GM19351 (cell line): ENCODE data around the gene NAA25.
"Not testable (repeated sequence)": the region's sequence is repeated elsewhere in the genome, so short reads cannot be mapped to it uniquely, and the experiment has no call there.

Experiments
- ATAC-seq: cut with Tn5 transposase; IDR thresholded peaks from one replicate; pipeline ENCODE4 v1.9.1; 2021; ENCODE audit warnings: mild to moderate bottlenecking, moderate library complexity; ENCODE audit not compliant: unreplicated experiment

Gene NAA25

DNA sequence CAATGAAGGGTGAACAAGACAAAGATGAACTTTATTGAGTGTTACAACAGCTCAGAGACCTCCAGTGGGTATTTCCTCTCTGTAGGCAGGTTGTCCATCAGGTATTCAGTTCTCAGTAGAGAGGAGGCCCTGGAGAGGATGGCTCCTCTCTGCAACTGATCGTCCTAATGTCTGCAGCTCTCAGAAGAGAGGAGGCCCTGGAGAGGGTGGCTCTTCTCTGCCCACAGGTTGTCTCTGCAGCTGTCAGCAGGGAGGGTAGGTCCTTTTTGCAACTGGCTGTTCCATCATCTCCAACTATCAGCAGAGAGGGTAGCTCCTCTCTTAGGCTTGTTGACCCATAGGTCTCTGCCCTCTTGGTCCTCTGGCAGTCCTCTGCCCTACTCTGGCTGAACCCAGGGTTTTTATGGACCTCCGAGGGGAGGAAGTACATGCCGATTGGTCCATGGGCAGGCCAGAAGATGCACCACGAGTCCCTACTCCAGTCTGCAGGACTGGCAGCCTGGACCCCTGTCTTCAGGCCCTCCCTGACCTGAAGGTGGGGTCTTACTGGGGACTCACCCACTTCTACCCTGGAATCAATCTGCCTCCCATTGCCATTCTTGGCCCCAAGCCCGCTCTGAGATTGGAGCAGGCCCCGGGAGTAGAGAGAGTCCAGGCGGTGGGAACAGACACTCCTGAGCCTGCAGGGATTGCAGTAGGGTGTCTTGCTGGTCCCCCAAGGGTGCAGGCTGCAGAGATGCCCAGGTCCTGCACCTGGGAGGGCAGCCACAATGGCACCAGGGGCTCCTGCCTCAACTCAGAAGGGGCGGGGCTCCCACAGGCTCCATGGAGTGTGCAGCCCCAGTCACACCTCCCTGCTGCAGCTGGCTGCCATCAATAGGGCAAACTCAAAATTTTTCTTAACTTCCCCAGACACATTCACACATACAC lies 97.9 kb downstream of the NAA25 start:
- no peak for ATAC-seq

DNA sequence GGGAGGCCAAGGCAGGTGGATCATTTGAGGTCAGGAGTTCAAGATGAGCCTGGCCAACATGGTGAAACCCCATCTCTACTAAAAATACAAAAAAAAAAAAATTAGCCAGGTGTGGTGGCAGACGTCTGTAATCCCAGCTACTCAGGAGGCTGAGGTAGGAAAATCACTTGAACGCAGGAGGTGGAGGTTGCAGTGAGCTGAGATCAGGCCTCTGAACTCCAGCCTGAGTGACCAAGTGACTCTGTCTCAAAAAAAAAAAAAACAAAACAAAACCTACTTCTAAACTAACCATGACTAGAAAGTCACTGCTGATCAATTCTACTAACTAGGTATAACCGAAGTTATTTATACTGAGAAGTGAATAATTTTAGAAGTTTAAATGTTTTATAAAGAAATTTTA lies 99.0 kb downstream of the NAA25 start:
- ATAC-seq: not testable (repeated sequence)

DNA sequence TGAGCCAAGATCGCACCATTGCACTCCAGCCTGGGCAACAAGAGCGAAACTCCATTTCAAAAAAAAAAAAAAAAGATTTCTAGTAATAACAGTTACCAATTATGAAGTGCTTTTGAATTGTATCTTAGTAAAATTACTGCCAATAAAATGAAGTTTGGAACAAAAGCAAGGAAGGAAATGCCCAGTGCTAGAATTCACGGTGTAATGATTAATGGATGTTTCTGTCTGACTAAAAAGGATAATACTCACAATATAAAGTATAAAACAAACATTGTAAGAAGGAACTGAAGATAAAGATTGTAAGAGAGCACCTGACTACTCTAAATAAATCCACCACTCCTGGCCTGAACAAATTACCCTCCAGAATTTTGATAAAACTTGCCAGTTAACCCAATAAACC lies 99.7 kb downstream of the NAA25 start:
- ATAC-seq: no peak

DNA sequence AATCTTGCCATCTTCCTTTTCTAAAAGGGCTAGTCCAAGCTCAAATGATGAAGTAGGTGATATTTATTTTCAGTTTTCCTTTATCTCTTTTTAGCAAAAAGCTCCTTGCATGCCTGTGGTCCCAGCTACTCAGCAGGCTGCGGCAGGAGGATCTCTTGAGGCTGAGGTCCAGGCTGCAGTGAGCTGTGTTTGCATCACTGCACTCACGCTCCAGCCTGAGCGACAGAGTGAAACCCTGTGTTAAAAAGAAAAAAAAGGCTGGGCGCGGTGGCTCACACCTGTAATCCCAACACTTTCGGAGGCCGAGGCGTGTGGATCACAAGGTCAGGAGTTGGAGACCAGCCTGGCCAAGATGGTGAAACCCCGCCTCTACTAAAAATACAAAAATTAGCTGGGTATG lies 100.6 kb downstream of the NAA25 start:
- no peak for ATAC-seq

DNA sequence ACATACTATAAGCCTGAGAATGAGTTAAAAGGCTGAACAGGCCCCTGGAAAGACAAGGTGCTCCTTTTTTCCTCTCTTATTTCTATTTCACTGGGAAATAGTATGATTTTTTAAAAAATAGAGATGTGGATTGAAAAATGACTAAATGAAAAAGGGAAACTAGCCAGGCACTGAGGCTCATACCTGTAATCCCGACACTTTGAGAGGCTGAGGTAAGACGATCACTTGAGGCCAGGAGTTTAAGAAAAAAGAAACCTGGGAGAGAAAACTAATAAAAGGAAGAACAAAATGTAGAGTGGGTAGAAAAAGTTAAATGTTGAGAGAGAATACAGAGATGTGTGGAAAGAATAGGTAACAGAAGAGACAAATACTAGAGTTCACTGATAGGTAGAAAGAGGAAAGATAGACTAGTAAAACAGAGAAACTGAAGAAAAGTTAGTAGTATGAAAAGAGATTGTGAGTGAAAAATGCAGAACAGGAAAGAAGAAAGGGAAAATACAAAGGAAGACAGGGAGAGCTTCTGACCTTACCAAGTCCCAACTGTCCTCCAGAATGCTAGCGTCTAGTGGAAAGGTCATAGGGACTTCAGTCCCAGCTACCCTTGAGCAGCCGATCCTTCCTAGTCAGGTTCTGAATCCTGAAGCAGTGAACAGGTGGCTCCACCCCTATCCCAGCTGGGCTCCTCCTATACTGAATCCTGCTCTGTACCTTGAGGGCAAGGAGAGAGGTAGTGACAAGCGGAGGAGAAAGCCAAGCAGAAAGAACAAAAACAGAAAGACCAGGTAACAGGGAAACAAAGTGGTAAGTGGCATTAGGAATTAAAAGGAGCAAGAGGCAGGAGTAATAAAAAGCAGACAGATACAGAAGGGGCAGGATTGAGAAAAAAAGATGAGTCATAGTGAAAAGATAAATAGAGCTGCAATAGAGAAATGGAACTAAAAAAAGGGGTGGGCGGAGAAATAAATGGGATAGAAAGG lies 102.9 kb downstream of the NAA25 start:
- no peak for ATAC-seq

DNA sequence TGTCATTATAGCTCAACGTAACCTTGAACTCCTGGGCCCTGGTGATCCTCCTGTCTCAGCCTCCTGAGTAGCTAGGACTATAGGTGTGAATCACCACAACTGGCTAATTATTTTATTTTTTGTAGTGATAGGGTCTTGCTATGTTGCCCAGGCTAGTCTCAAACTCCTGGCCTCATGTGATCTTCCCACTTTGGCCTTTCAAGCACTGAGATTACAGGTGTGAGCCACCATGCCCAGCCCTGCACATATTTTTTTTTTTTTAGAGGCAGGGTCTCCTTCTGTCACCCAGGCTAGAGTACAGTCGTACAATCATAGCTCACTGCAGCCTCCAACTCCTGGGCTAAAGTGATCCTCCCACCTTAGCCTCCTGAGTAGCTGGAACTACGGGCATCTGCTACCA lies 104.5 kb downstream of the NAA25 start:
- no peak for ATAC-seq

DNA sequence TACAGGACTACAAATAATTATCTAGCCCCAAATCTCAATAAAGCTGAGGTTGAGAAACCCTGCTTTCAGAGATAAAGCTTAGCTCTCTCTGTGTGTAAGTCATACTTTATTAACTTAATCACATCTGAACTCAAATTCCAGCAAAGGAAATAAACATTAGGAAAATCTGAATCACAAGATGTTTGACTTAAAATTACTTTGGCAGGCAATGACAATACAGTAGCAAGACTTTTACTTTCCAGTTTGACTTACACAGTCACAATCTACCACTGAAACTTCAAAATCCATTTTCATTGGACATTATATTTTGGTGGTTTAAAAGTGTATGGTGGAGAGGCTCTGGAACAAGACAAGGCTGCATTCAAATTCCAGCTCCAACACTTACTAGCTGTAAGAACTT lies 107.0 kb downstream of the NAA25 start:
- ATAC-seq: no peak

DNA sequence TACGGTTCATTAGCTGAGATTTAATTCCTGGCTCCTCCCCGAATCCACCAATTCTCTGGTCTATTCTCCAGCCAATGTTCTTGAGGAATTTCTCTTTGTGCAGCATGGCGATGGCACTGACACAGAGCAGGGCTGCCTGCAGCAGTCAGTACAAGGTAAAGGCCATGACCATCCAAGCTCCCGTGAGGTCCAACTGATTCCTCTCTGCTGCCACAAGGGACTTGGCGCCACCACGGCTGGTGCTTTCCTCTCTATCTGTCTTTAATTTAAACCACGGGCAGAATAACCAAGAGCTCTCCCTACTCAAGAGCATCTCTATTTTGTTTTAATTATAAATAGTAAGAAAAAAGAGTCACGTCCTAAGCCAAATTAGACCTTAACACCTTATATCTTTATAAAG lies 107.8 kb downstream of the NAA25 start:
- ATAC-seq: no peak

DNA sequence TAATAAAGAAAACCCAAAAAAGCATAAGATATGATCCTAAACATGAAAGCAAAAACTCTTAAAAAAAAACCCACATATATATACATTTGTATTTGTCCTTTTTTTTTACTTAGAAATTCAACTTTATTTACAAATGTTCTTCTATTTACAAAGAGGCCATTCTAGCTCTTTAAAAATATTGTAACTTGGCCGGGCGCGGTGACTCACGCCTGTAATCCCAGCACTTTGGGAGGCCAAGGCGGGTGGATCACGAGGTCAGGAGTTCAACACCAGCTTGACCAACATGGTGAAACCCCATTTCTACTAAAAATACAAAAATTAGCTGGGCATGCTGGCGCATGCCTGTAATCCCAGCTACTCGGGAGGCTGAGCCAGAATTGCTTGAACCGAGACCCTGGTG lies 109.5 kb downstream of the NAA25 start:
- not testable (repeated sequence) for ATAC-seq

DNA sequence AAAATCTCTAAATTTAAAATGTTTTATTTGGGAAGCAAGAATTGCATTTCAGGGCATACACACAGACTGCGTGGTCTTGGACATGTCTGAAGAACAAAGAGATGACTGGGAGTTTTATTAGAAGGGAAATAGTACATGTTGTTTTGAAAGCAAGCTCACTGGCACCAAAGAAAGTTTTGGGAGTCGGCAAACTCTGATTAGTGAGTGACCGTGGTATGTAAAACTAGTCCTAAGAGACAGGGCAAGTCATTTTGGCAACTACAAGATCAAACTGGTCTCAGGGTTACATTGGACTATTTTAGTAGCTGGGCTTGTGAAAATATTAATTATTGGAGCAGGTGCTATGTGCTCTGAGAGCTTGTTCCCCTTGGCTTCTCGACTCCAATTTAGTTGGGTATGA lies 110.6 kb downstream of the NAA25 start:
- ATAC-seq: no peak

DNA sequence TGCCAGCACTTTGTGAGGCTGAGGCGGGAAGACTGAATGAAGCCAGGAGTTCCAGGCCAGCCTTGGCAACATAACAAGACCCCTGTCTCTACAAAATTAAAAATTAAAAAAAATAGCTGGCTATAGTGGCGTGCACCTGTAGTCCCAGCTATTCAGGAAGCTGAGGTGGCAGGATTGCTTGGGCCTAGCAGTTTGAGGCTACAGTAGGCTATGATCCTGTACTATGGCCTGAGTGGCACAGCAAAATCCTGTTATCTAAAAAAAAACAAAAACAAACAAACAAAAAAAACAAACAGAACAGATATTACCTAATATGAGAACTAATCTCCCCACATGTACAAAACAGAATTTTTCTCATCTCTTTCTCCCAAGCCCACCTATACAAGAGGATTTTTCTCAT lies 111.3 kb downstream of the NAA25 start:
- no peak for ATAC-seq

DNA sequence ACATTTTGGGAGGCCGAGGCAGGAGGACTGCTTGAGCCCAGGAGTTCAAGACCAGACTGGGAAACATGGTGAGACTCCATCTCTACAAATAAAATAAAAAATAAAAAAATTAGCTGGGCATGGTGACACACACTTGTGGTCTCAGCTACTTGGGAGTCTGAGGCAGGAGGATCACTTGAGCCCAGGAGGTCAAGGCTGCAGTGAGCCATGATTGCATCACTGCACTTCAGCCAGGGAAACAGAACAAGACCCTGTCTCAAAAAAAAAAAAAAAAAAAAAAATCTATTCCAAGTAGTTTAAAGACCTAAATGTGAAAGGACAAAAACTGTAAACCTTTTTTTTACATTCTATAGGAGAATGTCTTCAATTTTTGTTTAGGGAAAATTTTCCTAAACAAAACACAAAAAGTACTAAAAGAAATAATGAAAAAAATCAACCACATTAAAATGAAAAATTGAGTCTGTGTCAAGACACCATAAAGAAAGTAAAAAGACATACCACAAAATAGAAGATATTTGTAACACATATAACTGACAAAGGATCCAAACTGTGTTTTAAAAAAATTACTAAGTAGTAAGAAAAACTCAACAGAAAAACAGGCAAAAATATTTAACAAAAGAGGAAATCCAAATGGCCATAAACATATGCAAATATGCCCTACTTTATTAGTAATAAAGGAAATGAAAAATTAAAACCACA lies 112.7 kb downstream of the NAA25 start:
- no peak for ATAC-seq

DNA sequence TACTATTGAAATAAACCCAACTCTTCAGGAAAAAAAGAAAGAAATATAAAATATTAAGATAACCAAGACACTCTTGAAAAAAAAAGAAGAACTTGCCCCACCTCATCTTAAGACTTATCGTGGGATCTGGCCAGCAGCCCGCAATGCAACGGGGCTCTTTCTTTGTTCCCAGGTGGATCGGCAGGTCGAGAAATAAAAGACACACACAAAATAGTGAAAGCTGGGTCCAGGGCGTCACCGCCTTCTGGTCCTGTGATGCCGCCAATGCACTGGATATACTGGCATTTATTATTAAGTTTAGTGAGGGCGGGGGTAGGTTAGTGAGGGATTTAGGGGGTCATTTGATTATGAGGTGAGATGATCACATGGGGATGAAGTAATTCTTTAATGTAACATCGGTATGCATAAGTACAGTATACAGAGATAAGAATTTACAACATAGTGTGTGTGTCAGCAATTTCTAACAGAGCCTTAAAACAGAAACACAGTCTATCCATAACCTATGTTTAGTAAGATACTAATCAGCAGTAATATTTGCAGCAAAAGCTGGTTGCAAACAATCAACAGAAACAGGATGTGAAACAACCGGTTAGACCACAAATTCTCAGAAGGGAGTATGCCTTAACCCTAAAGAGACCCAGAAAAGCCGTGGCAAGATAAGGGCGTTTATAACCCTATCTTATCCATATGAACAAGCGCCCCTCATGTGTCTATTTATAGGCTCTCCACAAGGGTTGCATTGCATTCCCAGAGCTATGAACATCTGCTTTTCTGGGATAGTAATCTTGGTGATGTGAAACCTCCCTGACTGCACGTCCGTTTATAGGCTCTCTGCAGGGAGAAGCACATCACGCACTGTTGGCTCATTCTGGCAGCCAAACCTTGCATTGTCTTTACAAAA lies 114.1 kb downstream of the NAA25 start:
- ATAC-seq: not testable (repeated sequence)

DNA sequence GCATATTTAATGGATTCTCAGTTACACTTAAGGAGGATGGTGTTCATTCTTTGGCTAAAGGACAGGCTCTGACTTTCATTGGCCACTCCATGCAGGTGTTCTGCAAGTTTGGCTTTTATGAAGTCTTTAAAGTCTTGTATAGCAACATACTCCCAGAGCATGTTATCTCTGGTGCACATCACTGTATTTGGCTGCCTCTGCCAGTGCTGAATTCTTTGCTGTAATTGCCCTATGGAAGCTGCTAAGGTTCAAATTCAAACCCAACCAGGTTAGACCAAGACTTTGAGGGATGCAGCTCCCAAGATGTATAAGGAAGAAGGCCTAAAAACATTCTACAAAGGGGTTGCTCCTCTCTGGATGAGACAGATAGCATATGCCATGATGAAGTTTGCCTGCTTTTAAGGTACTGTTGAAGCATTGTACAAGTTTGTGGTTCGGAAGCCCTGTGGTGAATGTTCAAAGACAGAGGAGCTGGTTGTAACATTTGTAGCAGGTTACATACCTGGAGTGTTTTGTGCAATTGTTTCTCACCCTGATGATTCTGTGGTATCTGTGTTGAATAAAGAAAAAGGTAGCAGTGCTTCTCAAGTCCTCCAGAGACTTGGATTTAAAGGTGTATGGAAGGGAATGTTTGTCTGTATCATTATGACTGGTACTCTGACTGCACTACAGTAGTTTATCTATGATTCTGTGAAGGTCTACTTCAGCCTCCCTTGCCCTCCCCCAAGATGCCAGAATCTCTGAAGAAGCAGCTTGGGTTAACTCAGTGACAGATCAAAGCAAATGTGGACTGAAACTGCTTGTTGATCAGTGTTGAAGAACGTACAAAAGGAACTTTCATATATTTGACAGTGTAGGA lies 115.1 kb downstream of the NAA25 start:
- no peak for ATAC-seq

DNA sequence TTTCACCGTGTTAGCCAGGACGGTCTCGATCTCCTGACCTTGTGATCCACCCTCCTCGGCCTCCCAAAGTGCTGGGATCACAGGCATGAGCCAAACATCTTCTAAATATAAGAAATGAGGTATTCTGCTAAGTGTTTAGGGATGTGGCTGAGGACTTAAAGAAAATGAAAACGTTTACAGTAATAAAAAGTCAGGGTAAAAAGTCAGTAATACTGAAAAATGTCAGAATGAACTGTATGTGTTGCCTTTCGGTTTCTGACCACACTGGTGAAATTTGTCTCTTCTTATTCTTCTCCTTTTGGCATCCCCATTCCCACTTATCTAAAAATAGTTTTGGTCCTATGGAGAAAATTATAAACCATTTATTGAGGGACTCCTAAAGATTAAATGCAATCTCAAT lies 116.1 kb downstream of the NAA25 start:
- no peak for ATAC-seq

DNA sequence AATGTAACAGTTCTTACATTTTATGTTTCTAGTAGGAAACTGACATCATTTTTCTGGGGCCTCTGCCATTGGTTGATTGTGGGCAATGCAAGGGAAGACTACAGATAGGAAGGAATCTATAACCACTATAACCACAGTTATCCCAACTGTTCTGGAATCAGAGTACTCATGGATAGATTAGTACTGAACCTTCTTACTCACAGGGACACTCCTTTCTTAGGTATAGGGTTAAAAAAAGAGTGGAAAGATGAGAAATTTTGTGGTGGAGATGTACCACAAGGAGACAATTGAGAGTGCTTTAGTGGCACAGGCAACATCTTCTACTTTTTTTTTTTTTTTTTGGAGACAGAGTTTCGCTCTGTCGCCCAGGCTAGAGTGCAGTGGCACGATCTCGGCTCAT lies 116.6 kb downstream of the NAA25 start:
- no peak for ATAC-seq

DNA sequence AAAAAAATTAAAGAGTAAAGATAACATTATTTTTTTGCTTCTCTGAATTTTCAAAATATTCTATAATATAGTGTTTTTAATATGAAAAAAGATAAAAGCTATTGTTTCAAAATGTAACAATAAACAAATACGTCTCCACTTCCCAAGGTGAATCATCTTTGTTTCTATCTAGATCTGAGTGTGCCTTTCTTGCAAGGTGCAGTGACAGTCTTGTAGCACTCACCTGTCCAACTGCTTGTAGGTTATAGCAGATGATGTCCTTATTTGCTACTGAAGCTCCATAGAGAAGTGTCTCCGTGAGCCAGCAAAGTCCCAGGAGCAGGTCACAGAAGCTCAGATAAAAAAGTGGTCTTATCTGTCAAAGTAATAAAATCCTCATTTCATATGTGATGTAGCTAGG lies 117.0 kb downstream of the NAA25 start:
- ATAC-seq: no peak

DNA sequence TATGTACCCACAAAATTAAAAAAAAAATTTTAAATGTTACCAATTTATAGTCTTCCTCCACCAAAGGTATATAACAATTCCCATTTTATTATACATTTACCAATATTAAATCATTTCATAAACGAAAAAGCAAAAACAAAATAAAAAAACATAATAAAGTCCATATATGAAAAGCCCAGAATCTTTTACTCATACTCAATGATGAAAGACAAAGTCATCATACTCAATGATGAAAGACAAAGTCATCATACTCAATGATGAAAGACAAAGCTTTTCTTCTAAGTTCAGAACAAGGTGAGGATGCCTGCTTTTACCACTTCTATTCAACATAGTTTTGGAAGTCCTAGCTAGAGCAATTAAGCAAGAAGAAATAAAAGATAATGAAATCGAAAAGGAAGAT lies 123.8 kb downstream of the NAA25 start:
- no peak for ATAC-seq

DNA sequence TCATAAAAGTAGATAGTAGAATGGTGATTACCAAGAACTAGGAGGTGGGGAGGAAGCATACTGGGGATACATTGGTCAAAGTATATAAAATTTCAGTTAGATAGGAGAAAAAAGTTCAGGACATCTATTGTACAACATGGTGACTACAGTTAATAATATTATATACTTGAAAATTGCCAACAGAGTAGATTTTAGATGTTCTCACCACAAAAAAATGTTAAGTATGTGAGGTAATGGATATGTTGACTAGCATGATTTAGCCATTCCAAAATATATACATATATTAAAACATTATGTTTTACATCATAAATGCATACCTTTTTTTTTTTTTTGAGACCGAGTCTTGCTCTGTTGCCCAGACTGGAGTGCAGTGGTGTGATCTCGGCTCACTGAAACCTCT lies 126.6 kb downstream of the NAA25 start:
- ATAC-seq: no peak
